ENCODE data around the gene SYT9.

GRCh38 chr11:7493670-7494069 lies 242.0 kb downstream of the SYT9 start:
- TF ChIP-seq CTCF (IDR thresholded peaks at IDR 0.05) = no peak
- no peak for TF ChIP-seq POLR2A (IDR thresholded peaks at IDR 0.05)
- TF ChIP-seq POLR2AphosphoS5 (IDR thresholded peaks at IDR 0.05; ENCODE audit: insufficient read depth in 1 of 2, low read depth in 1 of 2) = no peak

Data from vagina (tissue), 2 donors.